Stomach (tissue), 9 donors: ENCODE results near the gene MRPL23. TPM values are rescaled to one million over a fixed set of nuclear protein-coding genes. Genes with fewer than 3 reads are reported as not detected.

Source experiments
- DNase-seq, 2 donors: peaks; one replicate each; pipeline versions ENCODE4 v3.0.0 to v3.0.0-alpha.2; 2013 to 2019
- H3K27ac ChIP-seq, 5 donors: fragments of 200-600 bp in 4 of 5; sonication (generic) in 4 of 5; one replicate each; pipeline ENCODE4 v1.5.1; 2013 to 2019; ENCODE audit warnings: mild to moderate bottlenecking in 1 of 5, moderate library complexity in 1 of 5
- H3K27me3 ChIP-seq, 3 donors: fragments of 200-600 bp; sonication (generic); one replicate each; pipeline ENCODE4 v1.5.1; 2017 to 2019; ENCODE audit warnings: mixed run types in 1 of 3
- H3K36me3 ChIP-seq, 4 donors: fragments of 200-600 bp; sonication (generic); 1 replicate in 3 of 4; 2 replicates in 1 of 4; pipeline ENCODE4 v1.5.1; 2016 to 2019
- H3K4me1 ChIP-seq, 4 donors: fragments of 200-600 bp; sonication (generic); one replicate each; pipeline ENCODE4 v1.5.1; 2016 to 2019
- H3K4me3 ChIP-seq, 4 donors: fragments of 200-600 bp; sonication (generic) in 3 of 4; one replicate each; pipeline ENCODE4 v1.5.1; 2016 to 2019; ENCODE audit warnings: mild to moderate bottlenecking in 1 of 4
- H3K9me3 ChIP-seq, 4 donors: fragments of 200-600 bp; sonication (generic); one replicate each; pipeline ENCODE4 v1.5.1; 2016 to 2019
- EP300 ChIP-seq: sonication (generic); formaldehyde crosslinking; IDR thresholded peaks from one replicate; pipeline ENCODE4 v1.6.1; 2017; ENCODE audit warnings: antibody characterized with exemption
- POLR2A ChIP-seq, 4 donors: fragments of 450-650 bp; IDR thresholded peaks; one replicate each; pipeline ENCODE4 v1.6.1; 2016; ENCODE audit warnings: antibody characterized with exemption in 4 of 4, control low read depth in 2 of 4, mild to moderate bottlenecking in 1 of 4, moderate library complexity in 1 of 4
- POLR2AphosphoS5 ChIP-seq, 3 donors: sonication (generic); formaldehyde crosslinking; IDR thresholded peaks; one replicate each; pipeline ENCODE4 v1.6.1; 2016; ENCODE audit warnings: antibody characterized with exemption in 3 of 3
- WGBS, 5 donors: extraction: QIAGEN DNeasy Blood & Tissue Kit in 3 of 5; methylation state at CpG; one replicate each; pipeline versions ENCODE4 v1.1.5 to v1.1.7; 2013 to 2018; 5-methylcytosine and 5-hydroxymethylcytosine counted together
- intact Hi-C: fragments of 100-400 bp; cut with DNase I; formaldehyde crosslinking; loops from one replicate; pipeline ENCODE4 v1.15.1; 2023; ENCODE audit warnings: low total_unique reads
- polyA plus RNA-seq, 3 donors: library from polyadenylated mRNA; stranded (reverse); fragments of 200-250 nt; gene quantifications; one replicate each; pipeline ENCODE4 v1.2.3, GENCODE V29; 2013
- total RNA-seq, 5 donors: library from RNA; depleted of rRNA; stranded (reverse); fragments of >200 nt; gene quantifications; one replicate each; pipeline versions ENCODE4 v1.1.0 to v1.2.3, GENCODE V29; 2014 to 2016
- TF ChIP-seq, protein P1 (sequence below), 7 experiments: fragments of 450-650 bp in 4 of 7; fragments of 200-600 bp in 3 of 7; sonication (generic) in 3 of 7; IDR thresholded peaks; one replicate each; pipeline ENCODE4 v1.5.1; 2016 to 2019; ENCODE audit warnings: antibody characterized with exemption in 7 of 7, control low read depth in 2 of 7, mild to moderate bottlenecking in 1 of 7
- donor health status: healthy with polysubstance abuse.
- donor health status: Bipolar disorder and iron deficiency.
- donor health status: healthy.

MRPL23 gene
- total and polyA plus RNA-seq, 8 donors: 14.0 to 317 (median 113) TPM

GRCh38 chr11:1953489-1954266 is 6.5 kb downstream of the MRPL23 start:
- no peak overlapping the region for H3K27ac ChIP-seq
- WGBS, 5 donors: 0 to 89% (median 62%) methylated on average over 2 to 4 of the region's 23 CpGs; no CpG with 5 or more reads in 2 of the 5 donors
- H3K27me3 ChIP-seq: no peaks in the 10 kb centered on the region
- no peaks in the 10 kb centered on the region for H3K9me3 ChIP-seq
- no peaks in the 10 kb centered on the region for H3K4me1 ChIP-seq
- no peak overlapping the region for H3K4me3 ChIP-seq
- no peaks in the 10 kb centered on the region for H3K36me3 ChIP-seq
- DNase-seq: no peak
- intact Hi-C loops: no loop called here
- TF ChIP-seq EP300: no peak
- TF ChIP-seq, protein P1, sequence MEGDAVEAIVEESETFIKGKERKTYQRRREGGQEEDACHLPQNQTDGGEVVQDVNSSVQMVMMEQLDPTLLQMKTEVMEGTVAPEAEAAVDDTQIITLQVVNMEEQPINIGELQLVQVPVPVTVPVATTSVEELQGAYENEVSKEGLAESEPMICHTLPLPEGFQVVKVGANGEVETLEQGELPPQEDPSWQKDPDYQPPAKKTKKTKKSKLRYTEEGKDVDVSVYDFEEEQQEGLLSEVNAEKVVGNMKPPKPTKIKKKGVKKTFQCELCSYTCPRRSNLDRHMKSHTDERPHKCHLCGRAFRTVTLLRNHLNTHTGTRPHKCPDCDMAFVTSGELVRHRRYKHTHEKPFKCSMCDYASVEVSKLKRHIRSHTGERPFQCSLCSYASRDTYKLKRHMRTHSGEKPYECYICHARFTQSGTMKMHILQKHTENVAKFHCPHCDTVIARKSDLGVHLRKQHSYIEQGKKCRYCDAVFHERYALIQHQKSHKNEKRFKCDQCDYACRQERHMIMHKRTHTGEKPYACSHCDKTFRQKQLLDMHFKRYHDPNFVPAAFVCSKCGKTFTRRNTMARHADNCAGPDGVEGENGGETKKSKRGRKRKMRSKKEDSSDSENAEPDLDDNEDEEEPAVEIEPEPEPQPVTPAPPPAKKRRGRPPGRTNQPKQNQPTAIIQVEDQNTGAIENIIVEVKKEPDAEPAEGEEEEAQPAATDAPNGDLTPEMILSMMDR (IDR thresholded peaks at IDR 0.05): peak in 2 of 7 experiments; percentile 13 to 16

- Histone ChIP-seq H3K36me3 (no peaks in the 10 kb centered on the region), H3K9me3 (no peaks in the 10 kb centered on the region), H3K4me1 (no peaks in the 10 kb centered on the region), H3K27me3 (no peaks in the 10 kb centered on the region), H3K27ac (no peak overlapping the region), H3K4me3 (no peak overlapping the region)
- intact Hi-C loops: no loop called here
- no CpG with 5 or more reads among the region's 18 CpGs for WGBS, 5 donors
- TF ChIP-seq POLR2AphosphoS5 (IDR thresholded peaks at IDR 0.05) (no peak), POLR2A (IDR thresholded peaks at IDR 0.05) (no peak), EP300 (no peak)
- TF ChIP-seq, protein P1 (IDR thresholded peaks at IDR 0.05): no peak
- no peak for DNase-seq
Measured at GRCh38 chr11:1958367-1958766, 11.2 kb downstream of the MRPL23 start.

- H3K27me3 ChIP-seq: no peaks in the 10 kb centered on the region
- no peaks in the 10 kb centered on the region for H3K9me3 ChIP-seq
- DNase-seq: no peak
- H3K36me3 ChIP-seq: no peaks in the 10 kb centered on the region
- H3K4me1 ChIP-seq: no peaks in the 10 kb centered on the region
- TF ChIP-seq, protein P1 (IDR thresholded peaks at IDR 0.05): no peak
- no peak for TF ChIP-seq EP300
- TF ChIP-seq POLR2AphosphoS5 (IDR thresholded peaks at IDR 0.05): no peak
- no peak for TF ChIP-seq POLR2A (IDR thresholded peaks at IDR 0.05)
- no peak overlapping the region for H3K27ac ChIP-seq
- H3K4me3 ChIP-seq: no peak overlapping the region
- intact Hi-C loops: no loop called here
- 79 to 90% methylated on average over 5 to 6 of the region's 17 CpGs; no CpG with 5 or more reads in 3 of the 5 donors for WGBS, 5 donors
Measured at GRCh38 chr11:1959786-1960185, 12.7 kb downstream of the MRPL23 start.

GRCh38 chr11:1963864-1964263 is 16.7 kb downstream of the MRPL23 start:
- TF ChIP-seq POLR2A (IDR thresholded peaks at IDR 0.05) (no peak), POLR2AphosphoS5 (IDR thresholded peaks at IDR 0.05) (no peak), EP300 (no peak)
- TF ChIP-seq, protein P1 (IDR thresholded peaks at IDR 0.05): no peak
- Histone ChIP-seq H3K4me3 (no peak overlapping the region), H3K36me3 (no peaks in the 10 kb centered on the region), H3K27ac (no peak overlapping the region), H3K4me1 (no peaks in the 10 kb centered on the region), H3K9me3 (no peaks in the 10 kb centered on the region), H3K27me3 (no peaks in the 10 kb centered on the region)
- no peak for DNase-seq
- intact Hi-C loops: no loop called here
- WGBS, 5 donors: 84 to 100% methylated on average over 4 to 5 of the region's 20 CpGs; no CpG with 5 or more reads in 3 of the 5 donors
